ENCODE measurements around the gene STX10.
"Not testable (repeated sequence)": the region's sequence is repeated elsewhere in the genome, so short reads cannot be mapped to it uniquely, and the experiment has no call there.

DNA sequence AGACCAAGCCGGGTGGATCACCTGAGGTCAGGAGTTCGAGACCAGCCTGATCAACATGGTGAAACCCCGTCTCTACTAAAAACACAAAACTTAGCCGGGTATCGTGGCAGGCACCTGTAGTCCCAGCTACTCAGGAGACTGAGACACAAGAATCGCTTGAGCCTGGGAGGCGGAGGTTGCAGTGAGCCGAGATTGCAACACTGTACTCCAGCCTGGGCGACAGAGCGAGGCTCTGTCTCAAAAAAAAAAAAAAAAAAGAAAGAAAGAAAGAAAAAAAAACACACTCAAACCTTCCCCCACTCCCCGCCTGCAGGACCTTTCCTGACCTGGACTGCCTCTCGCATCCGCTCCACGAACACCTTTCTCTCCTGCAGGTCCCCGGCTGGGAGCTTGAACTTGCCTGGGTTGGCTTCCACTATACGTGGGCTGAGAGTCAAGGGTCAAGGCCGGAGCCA, 975 bp downstream of the STX10 start:
- TF ChIP-seq, protein P1, sequence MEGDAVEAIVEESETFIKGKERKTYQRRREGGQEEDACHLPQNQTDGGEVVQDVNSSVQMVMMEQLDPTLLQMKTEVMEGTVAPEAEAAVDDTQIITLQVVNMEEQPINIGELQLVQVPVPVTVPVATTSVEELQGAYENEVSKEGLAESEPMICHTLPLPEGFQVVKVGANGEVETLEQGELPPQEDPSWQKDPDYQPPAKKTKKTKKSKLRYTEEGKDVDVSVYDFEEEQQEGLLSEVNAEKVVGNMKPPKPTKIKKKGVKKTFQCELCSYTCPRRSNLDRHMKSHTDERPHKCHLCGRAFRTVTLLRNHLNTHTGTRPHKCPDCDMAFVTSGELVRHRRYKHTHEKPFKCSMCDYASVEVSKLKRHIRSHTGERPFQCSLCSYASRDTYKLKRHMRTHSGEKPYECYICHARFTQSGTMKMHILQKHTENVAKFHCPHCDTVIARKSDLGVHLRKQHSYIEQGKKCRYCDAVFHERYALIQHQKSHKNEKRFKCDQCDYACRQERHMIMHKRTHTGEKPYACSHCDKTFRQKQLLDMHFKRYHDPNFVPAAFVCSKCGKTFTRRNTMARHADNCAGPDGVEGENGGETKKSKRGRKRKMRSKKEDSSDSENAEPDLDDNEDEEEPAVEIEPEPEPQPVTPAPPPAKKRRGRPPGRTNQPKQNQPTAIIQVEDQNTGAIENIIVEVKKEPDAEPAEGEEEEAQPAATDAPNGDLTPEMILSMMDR (IDR thresholded peaks at IDR 0.05): not testable (repeated sequence)
- TF ChIP-seq RAD21 (conservative IDR thresholded peaks at IDR 0.05 in 1 of 2, IDR thresholded peaks at IDR 0.05 in 1 of 2); TP53 (CRISPR knock-in tag; IDR thresholded peaks at IDR 0.05); CEBPB (IDR thresholded peaks at IDR 0.05); RFX5 (IDR thresholded peaks at IDR 0.05): not testable (repeated sequence)
- TF ChIP-seq, protein P2, sequence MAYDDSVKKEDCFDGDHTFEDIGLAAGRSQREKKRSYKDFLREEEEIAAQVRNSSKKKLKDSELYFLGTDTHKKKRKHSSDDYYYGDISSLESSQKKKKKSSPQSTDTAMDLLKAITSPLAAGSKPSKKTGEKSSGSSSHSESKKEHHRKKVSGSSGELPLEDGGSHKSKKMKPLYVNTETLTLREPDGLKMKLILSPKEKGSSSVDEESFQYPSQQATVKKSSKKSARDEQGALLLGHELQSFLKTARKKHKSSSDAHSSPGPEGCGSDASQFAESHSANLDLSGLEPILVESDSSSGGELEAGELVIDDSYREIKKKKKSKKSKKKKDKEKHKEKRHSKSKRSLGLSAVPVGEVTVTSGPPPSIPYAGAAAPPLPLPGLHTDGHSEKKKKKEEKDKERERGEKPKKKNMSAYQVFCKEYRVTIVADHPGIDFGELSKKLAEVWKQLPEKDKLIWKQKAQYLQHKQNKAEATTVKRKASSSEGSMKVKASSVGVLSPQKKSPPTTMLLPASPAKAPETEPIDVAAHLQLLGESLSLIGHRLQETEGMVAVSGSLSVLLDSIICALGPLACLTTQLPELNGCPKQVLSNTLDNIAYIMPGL (CRISPR knock-in tag; IDR thresholded peaks at IDR 0.05; ENCODE audit: borderline replicate concordance): not testable (repeated sequence)
- TF ChIP-seq, protein P3, sequence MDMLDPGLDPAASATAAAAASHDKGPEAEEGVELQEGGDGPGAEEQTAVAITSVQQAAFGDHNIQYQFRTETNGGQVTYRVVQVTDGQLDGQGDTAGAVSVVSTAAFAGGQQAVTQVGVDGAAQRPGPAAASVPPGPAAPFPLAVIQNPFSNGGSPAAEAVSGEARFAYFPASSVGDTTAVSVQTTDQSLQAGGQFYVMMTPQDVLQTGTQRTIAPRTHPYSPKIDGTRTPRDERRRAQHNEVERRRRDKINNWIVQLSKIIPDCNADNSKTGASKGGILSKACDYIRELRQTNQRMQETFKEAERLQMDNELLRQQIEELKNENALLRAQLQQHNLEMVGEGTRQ (IDR thresholded peaks at IDR 0.05): not testable (repeated sequence)
